Stomach smooth muscle (tissue), 2 donors: ENCODE data around the gene TNFRSF11A.

ENCODE experiments used
- H3K27ac ChIP-seq: one replicate; pipeline ENCODE4 v1.7.0; 2013; ENCODE audit warnings: mild to moderate bottlenecking, low read length, inconsistent platforms
- H3K27me3 ChIP-seq, 2 donors: one replicate each; pipeline ENCODE4 v1.7.0; 2013; ENCODE audit warnings: low read length in 2 of 2; ENCODE audit not compliant: insufficient read depth in 2 of 2, control insufficient read depth in 1 of 2
- H3K36me3 ChIP-seq, 2 donors: one replicate each; pipeline ENCODE4 v1.7.0; 2013; ENCODE audit warnings: low read length in 2 of 2; ENCODE audit not compliant: control insufficient read depth in 2 of 2, insufficient read depth in 2 of 2
- H3K4me1 ChIP-seq: one replicate; pipeline ENCODE4 v1.7.0; 2013; ENCODE audit warnings: low read length; ENCODE audit not compliant: control insufficient read depth, insufficient read depth
- H3K4me3 ChIP-seq, 2 donors: one replicate each; pipeline ENCODE4 v1.7.0; 2013; ENCODE audit warnings: low read length in 2 of 2
- H3K9ac ChIP-seq, 2 donors: one replicate each; pipeline ENCODE4 v1.7.0; 2013; ENCODE audit warnings: low read length in 2 of 2, mild to moderate bottlenecking in 1 of 2
- H3K9me3 ChIP-seq, 2 donors: one replicate each; pipeline ENCODE4 v1.7.0; 2013; ENCODE audit warnings: low read length in 2 of 2; ENCODE audit not compliant: control insufficient read depth in 2 of 2
- donor health status: healthy.
- donor health status: Pancreatic carcinoma.

Gene TNFRSF11A

DNA sequence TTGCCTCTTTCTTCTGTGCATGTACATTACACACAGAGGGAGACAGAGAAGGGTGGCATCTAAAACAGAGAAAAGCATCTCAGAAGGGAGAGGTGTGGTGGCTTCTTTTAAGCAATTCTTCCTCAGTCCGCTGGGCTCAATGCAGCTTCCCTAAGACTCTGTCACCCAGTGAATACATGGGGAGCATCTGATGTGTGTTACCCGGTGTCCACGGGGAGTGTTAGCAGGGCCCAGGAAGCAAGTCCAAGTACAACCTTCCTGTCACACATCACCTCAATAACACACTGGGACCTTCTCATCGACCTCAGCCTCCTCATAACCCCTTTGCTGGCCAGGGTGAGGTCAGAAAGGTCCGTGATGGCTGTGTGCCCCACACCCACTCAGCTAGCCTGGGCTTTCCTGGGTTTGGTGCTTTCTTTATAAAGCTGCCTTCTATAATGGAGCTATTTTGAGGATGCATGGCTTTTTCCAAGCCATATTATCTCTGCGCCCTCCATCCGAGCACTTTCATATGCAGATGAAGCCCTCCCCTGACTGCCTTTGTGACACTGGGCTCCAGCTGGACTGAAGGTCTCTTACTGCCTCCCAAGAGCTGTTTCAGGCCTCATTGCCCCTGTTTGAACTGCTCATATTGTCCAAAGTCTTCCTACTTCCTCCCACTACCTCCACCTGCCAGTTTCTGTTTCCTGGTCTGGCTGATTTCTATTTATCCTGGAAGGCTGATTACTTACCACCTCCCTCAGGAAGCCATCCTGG, 21.4 kb downstream of the TNFRSF11A start:
- Histone ChIP-seq H3K9ac (no peak overlapping the region), H3K4me3 (no peak overlapping the region), H3K36me3 (no peaks in the 10 kb centered on the region), H3K4me1 (no peaks in the 10 kb centered on the region), H3K27me3 (peaks cover 0 to 4% of the 10 kb centered on the region in 2 donors), H3K9me3 (no peaks in the 10 kb centered on the region), H3K27ac (no peak overlapping the region)

GRCh38 chr18:62347089-62347506, 22.0 kb downstream of the TNFRSF11A start:
- no peak overlapping the region for H3K27ac ChIP-seq
- H3K27me3 ChIP-seq = peaks cover 0 to 4% of the 10 kb centered on the region in 2 donors
- H3K9ac ChIP-seq = no peak overlapping the region
- no peaks in the 10 kb centered on the region for H3K36me3 ChIP-seq
- no peaks in the 10 kb centered on the region for H3K4me1 ChIP-seq
- no peaks in the 10 kb centered on the region for H3K9me3 ChIP-seq
- no peak overlapping the region for H3K4me3 ChIP-seq

DNA sequence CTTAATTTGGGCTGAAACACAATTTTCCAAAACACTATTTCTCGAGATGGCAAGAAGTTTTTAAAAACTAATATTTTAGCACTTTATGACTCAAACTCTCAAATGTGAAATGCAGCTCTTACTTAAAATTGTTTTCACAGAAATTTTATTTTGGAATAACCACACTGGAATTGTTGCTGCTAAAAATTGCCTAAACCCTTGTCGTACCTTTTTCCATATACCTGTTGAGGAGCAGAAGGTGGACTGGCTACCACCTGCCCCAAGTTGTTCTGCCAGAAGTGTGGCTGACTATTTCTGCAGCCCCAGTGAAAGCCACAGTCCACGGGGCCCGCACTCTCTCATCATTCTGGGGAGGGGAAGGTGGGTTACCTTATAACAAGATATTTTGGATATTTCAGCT, 23.4 kb downstream of the TNFRSF11A start:
- H3K9me3 ChIP-seq = no peaks in the 10 kb centered on the region
- no peaks in the 10 kb centered on the region for H3K4me1 ChIP-seq
- H3K9ac ChIP-seq = no peak overlapping the region
- no peak overlapping the region for H3K4me3 ChIP-seq
- H3K36me3 ChIP-seq = no peaks in the 10 kb centered on the region
- peaks cover 0 to 4% of the 10 kb centered on the region in 2 donors for H3K27me3 ChIP-seq
- no peak overlapping the region for H3K27ac ChIP-seq

DNA sequence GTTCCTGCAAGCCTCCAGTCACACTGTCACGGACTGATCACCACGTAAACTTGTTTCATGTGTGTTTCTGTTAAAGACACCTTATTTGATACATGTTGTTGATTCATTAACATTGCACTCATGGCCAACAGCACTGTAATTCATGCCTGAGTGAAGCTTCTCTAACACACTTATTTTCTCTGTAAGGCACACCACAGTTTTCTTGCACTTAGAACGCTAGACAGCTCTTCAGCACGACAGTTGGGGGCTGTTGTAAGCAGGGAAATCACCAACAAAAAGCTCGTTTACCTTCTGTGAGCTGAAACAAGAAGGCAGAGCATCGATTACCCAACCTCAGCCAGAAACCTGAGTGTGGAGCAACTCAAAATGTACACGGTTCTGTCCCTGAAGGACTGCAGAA, 28.1 kb downstream of the TNFRSF11A start:
- H3K27me3 ChIP-seq = peaks cover 0 to 2% of the 10 kb centered on the region in 2 donors
- no peak overlapping the region for H3K9ac ChIP-seq

GRCh38 chr18:62354151-62354550, 29.0 kb downstream of the TNFRSF11A start:
- no peaks in the 10 kb centered on the region for H3K36me3 ChIP-seq
- H3K27me3 ChIP-seq = peaks cover 0 to 2% of the 10 kb centered on the region in 2 donors
- H3K9me3 ChIP-seq = no peaks in the 10 kb centered on the region

More for the DNA sequence above, 28.1 kb downstream of the TNFRSF11A start:
- H3K27ac ChIP-seq = no peak overlapping the region
- H3K4me3 ChIP-seq = no peak overlapping the region
- H3K9me3 ChIP-seq = no peaks in the 10 kb centered on the region
- no peaks in the 10 kb centered on the region for H3K36me3 ChIP-seq
- H3K4me1 ChIP-seq = no peaks in the 10 kb centered on the region

DNA sequence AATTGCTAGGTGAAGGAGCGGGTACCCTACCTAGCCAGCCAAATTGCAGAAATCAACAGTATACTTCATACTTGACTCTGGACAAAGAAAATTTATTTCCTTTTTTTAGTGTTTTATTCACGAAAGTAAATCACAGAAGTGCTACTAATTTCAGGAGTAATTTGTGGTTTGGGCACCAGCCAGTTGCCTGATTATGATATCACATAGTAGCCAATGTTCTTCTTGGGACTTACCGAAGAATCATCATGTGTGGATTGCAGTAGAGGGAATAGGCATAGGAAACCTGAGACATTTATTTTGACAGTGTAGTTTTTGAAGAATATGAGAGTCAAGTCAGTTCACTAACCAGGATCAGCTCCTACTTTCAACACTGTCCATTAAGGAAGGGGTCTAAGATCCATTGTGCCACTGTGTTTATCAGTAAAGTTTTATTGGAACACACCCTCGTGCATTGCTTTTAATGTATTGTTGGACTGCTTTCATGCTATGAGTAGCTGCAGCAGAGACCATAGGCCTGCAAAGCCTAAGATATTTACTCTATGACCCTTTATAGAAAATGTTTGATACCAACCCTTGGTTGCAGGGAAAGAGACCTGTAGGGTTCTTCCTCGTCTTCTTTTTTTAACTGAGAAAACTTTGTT, 32.1 kb downstream of the TNFRSF11A start:
- no peaks in the 10 kb centered on the region for H3K9me3 ChIP-seq
- H3K36me3 ChIP-seq = no peaks in the 10 kb centered on the region
- no peak overlapping the region for H3K27ac ChIP-seq

More at GRCh38 chr18:62354151-62354550, 29.0 kb downstream of the TNFRSF11A start:
- Histone ChIP-seq H3K27ac (no peak overlapping the region), H3K9ac (no peak overlapping the region), H3K4me1 (no peaks in the 10 kb centered on the region), H3K4me3 (no peak overlapping the region)

DNA sequence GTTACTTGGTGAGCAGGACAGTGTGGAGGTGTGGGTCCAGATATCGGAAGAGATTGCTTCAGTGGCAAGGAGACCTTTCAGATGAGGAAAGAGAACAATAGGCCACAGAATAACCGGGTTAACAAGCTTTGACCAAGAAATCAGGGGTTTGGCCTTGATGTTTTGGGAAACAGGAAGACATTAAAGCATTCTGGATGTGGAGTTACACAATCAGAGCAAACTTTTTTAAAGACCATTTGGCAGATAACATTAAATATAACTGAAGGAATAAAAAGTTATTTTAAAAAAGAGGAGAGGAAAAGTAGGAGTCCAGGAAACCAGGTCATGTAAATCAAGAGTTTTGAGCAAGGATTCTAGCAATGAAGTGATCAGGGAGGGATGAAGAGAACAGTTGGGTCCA, 35.7 kb downstream of the TNFRSF11A start:
- Histone ChIP-seq H3K27ac (no peak overlapping the region), H3K27me3 (no peaks in the 10 kb centered on the region), H3K9me3 (no peaks in the 10 kb centered on the region), H3K4me3 (no peak overlapping the region), H3K9ac (no peak overlapping the region), H3K4me1 (no peaks in the 10 kb centered on the region), H3K36me3 (no peaks in the 10 kb centered on the region)

More for the DNA sequence above, 32.1 kb downstream of the TNFRSF11A start:
- Histone ChIP-seq H3K4me1 (no peaks in the 10 kb centered on the region), H3K4me3 (no peak overlapping the region), H3K27me3 (peaks cover 0 to 2% of the 10 kb centered on the region in 2 donors), H3K9ac (no peak overlapping the region)

DNA sequence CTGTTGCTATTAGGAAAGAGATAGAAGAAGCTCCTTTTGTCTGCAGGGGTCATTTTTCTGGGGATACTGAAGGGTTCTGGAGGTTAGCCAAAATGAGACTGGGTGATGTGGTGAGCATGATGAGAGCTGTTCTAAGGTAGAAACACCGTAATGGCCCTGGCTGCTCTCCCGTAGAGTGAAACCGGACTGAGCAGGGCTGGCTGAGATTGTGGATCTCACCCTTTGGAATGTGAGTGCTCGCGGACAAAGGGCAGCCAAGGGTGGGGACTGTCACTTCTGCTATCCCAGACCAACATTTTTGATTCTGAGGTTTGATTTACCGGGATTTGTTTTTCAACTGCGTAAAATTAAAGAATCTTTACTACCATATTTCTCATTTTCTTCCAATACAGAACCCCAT, 36.2 kb downstream of the TNFRSF11A start:
- H3K27ac ChIP-seq = no peak overlapping the region
- no peaks in the 10 kb centered on the region for H3K36me3 ChIP-seq
- no peaks in the 10 kb centered on the region for H3K9me3 ChIP-seq
- H3K27me3 ChIP-seq = no peaks in the 10 kb centered on the region
- H3K4me3 ChIP-seq = no peak overlapping the region
- H3K4me1 ChIP-seq = no peaks in the 10 kb centered on the region
- H3K9ac ChIP-seq = no peak overlapping the region

- Histone ChIP-seq H3K36me3 (no peaks in the 10 kb centered on the region), H3K4me3 (no peak overlapping the region), H3K27ac (no peak overlapping the region), H3K4me1 (no peaks in the 10 kb centered on the region), H3K9me3 (no peaks in the 10 kb centered on the region), H3K9ac (no peak overlapping the region), H3K27me3 (no peaks in the 10 kb centered on the region)
Observed at GRCh38 chr18:62364558-62364957, 39.4 kb downstream of the TNFRSF11A start.

DNA sequence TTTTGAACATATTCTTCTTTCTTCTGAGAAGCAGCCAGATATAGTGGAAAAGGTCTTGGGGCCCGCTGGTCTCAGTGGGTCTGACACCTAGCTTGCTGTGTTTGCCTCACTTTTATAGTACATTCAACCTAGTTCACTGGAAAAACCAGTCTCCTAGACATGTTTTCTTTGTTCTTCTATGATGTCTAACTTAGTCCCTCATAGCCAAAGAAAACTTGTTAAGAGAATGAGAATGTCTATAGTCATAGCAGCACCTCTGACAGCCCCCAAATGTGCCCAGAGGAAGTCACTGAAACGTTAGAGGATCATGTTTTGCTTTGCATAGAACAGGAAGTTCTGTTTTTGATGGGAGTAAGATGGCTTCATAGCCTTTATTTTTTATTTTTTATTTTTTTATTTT, 40.3 kb downstream of the TNFRSF11A start:
- Histone ChIP-seq H3K27me3 (no peaks in the 10 kb centered on the region), H3K4me3 (no peak overlapping the region), H3K9ac (no peak overlapping the region), H3K9me3 (no peaks in the 10 kb centered on the region), H3K27ac (no peak overlapping the region), H3K36me3 (no peaks in the 10 kb centered on the region), H3K4me1 (no peaks in the 10 kb centered on the region)

GRCh38 chr18:62366992-62367391, 41.9 kb downstream of the TNFRSF11A start:
- no peak overlapping the region for H3K4me3 ChIP-seq
- no peaks in the 10 kb centered on the region for H3K27me3 ChIP-seq
- H3K9me3 ChIP-seq = no peaks in the 10 kb centered on the region
- H3K4me1 ChIP-seq = no peaks in the 10 kb centered on the region
- H3K9ac ChIP-seq = no peak overlapping the region
- no peaks in the 10 kb centered on the region for H3K36me3 ChIP-seq
- no peak overlapping the region for H3K27ac ChIP-seq
